Measurements from ENCODE around the gene ARR3. TPM values are rescaled to one million over a fixed set of nuclear protein-coding genes. Genes with fewer than 3 reads are reported as not detected.
"Not testable (repeated sequence)": the region's sequence is repeated elsewhere in the genome, so short reads cannot be mapped to it uniquely, and the experiment has no call there.

Gene ARR3
- total RNA-seq, 1 donor: not detected

DNA sequence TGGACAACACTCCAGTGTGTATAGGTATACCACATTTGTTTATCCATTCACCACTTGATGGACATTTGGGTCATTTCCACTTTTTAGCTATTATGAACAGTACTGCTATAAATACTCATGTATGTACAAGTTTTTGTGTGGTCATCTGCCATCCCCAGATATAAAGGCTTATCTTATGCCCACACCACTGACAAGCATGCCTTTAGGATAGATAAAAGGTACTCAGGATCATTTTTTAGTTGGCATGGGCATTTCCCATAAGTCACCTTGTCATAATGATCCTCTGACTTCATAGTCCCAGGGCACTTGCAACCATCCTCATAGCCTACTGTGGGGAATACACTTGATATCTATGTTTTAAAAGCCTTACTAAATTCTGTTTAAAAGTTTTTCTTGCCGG, 27.4 kb upstream of the ARR3 start:
- no peak for DNase-seq (ENCODE audit: low read depth)
- TF ChIP-seq, protein P1, sequence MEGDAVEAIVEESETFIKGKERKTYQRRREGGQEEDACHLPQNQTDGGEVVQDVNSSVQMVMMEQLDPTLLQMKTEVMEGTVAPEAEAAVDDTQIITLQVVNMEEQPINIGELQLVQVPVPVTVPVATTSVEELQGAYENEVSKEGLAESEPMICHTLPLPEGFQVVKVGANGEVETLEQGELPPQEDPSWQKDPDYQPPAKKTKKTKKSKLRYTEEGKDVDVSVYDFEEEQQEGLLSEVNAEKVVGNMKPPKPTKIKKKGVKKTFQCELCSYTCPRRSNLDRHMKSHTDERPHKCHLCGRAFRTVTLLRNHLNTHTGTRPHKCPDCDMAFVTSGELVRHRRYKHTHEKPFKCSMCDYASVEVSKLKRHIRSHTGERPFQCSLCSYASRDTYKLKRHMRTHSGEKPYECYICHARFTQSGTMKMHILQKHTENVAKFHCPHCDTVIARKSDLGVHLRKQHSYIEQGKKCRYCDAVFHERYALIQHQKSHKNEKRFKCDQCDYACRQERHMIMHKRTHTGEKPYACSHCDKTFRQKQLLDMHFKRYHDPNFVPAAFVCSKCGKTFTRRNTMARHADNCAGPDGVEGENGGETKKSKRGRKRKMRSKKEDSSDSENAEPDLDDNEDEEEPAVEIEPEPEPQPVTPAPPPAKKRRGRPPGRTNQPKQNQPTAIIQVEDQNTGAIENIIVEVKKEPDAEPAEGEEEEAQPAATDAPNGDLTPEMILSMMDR (IDR thresholded peaks at IDR 0.05; ENCODE audit: insufficient read depth, low read length): no peak
- no peak overlapping the region for H3K4me3 ChIP-seq (ENCODE audit: low read depth, low read length)

DNA sequence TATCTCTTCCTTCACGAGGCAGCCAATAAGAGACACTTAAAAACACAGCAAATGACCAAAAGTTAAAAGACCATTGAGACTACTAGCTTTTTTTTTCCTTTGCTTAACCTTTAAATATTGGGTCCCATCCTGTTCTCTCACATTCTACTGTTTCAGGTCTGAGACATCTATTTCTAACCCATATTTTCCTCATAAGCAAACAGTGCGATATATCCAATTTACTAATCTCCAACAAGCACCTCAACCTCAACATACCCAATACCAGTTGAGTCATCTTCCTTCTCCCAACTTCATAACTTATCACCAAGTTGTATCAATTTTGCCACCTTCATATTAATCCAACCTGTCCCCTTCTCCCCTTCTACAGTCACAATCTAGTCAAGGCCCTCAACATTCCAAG, 26.6 kb upstream of the ARR3 start:
- DNase-seq (ENCODE audit: low read depth): no peak
- H3K4me3 ChIP-seq (ENCODE audit: low read depth, low read length): no peak overlapping the region
- TF ChIP-seq, protein P1 (IDR thresholded peaks at IDR 0.05; ENCODE audit: insufficient read depth, low read length): no peak

DNA sequence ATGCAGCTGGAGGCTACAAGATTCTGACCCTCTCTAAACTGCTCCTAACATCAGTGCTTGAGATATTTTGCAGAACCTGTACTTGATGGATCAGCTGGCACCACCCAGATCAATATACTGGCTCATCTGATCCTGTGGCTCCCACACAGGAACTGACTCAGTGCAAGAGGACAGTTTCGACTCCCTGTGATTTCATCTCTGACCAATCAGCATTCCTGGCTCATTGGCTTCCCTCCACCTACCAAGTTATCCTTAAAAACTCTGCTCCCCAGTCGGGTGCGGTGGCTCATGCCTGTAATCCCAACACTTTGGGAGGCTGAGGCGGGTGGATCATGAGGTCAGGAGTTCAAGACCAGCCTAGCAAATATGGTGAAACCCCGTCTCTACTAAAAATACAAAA, 24.5 kb upstream of the ARR3 start:
- peak; percentile 22 for DNase-seq (ENCODE audit: low read depth)
- not testable (repeated sequence) for H3K4me3 ChIP-seq (ENCODE audit: low read depth, low read length)

DNA sequence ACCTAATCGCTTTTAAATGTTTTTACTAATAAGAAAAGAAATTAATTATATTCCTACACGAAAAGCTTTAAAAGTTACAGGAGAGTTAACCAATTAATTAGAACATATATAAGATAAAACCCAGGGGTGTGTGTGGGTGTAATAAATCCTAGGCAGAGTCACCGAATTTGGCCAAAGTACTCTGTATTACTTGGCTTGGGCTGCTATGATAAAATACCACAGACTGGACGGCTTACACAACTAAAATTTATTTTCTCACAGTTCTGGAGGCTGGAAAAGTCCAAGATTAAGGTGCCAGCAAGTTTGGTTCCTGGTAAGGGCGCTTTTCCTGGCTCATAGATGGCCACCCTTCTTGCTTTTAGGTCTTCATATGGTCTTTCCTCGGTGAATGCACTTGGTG, 23.3 kb upstream of the ARR3 start:
- no peak overlapping the region for H3K4me3 ChIP-seq (ENCODE audit: low read depth, low read length)
- DNase-seq (ENCODE audit: low read depth): peak; percentile 46
- TF ChIP-seq, protein P1 (IDR thresholded peaks at IDR 0.05; ENCODE audit: insufficient read depth, low read length): no peak

DNA sequence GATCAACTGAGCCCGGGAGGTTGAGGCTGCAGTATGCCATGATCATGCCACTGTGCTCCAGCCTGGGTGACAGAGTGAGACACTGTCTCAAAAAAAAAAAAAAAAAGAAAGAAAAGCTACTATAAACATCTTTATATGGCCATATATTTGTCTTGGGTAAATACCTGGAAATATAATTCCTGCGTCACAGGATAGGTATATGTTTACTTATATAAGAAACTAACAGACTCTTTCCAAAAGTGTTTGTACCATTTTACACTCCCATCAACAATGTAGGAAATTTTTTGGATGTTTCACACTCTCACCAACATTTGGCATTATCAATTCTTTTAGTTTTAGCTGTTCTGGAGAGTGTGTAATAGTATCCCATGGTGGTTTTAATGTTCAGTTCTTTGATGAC, 20.9 kb upstream of the ARR3 start:
- TF ChIP-seq, protein P1 (IDR thresholded peaks at IDR 0.05; ENCODE audit: insufficient read depth, low read length): no peak
- no peak overlapping the region for H3K4me3 ChIP-seq (ENCODE audit: low read depth, low read length)
- DNase-seq (ENCODE audit: low read depth): no peak

DNA sequence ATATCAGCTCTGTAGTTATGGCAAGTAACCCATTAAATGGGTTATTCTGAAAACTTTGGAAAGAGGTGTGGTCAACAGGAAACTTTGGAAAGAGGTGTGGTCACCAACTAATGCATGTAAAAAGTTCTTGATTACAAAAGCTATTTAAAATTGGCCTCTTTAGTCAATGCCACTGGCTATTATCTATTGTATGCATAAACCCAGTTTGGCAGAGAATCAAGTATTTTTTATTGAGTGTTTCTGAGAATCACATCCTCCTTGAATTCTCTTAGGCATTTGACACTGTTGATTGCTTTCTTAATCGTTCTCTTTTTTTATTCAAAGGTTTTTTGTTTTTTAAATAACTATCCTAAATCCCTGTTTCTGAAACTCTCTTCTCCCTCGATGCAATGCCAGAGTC, 15.6 kb upstream of the ARR3 start:
- DNase-seq (ENCODE audit: low read depth): no peak
- TF ChIP-seq, protein P1 (IDR thresholded peaks at IDR 0.05; ENCODE audit: insufficient read depth, low read length): no peak
- no peak overlapping the region for H3K4me3 ChIP-seq (ENCODE audit: low read depth, low read length)

DNA sequence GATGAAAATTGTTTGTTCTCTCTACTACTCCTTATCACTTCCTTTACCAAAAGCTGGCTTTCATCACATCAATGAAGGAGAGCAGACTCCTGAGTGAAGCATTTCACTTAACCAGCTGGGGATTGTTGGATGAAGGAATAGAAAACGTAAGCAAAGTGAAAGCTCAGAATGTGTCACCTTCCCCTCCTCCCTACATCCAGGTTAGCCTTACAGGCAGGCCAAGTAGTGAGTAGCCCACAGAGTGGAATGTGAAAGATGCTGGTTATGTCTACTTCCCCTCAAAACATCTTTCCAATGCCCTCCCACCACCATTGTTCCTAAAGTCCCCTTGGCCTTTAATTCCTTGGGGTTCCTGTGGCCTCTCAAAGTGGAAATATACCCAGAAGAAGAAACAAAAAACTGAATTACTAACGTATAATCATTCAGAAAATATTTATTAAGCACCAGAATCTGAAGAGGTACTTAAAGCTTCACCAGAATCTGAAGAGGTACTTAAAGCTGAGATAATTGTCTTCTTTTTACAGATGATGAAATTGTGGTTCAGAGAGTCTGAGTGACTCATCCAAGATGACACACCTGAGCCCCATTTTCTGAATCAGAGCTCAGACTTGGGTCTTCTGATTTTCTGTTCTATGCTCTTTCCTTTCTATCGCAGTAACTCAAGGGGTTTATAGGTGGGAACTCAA, 14.6 kb upstream of the ARR3 start:
- TF ChIP-seq, protein P1 (IDR thresholded peaks at IDR 0.05; ENCODE audit: insufficient read depth, low read length): no peak
- no peak for DNase-seq (ENCODE audit: low read depth)
- H3K4me3 ChIP-seq (ENCODE audit: low read depth, low read length): no peak overlapping the region
